ENCODE measurements around the gene TRIP13.

Gene TRIP13

DNA sequence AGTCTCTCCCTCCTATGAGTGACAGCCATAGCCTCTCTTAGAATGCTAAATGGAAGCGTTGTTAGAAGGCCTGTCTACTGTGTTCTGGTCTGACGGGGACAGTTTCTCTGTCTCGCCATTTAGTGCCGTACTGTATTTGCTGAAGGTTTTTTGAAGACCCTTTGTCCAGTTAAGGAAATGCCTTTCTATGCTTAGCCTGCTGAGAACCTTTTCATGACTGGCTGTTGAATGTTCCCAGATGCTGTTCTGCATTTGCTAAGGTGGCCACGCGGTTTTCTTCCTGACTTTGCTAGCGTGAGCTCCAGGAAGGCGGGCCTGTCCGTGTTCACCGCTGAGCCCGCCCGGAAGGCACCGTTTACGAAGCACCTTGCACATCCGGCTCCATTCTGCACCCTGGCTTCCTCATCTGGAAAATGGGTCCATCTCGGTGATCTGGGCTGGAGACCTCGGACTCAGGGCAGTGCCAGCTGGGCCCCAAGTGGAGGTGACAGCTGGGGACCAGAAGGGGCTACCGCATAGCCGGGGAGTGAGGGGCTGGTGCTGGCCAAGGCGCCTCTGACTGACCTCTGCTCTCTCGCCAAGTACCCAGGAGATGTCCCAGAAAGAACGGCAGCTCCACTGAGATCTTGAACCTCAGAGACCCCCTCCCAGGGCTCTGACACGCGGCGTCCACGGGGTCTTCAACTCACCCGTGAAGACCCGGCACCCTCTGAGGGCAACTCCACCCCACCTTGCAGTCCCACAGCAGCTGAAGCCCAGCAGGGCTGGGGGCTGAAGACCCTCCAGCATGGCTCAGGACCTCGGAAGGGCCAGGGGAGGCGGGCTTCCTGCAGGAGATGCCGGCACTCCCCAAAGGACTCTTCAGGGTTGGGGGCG lies 63.4 kb downstream of the TRIP13 start:
- no peak for DNase-seq (ENCODE audit: low spot score)

DNA sequence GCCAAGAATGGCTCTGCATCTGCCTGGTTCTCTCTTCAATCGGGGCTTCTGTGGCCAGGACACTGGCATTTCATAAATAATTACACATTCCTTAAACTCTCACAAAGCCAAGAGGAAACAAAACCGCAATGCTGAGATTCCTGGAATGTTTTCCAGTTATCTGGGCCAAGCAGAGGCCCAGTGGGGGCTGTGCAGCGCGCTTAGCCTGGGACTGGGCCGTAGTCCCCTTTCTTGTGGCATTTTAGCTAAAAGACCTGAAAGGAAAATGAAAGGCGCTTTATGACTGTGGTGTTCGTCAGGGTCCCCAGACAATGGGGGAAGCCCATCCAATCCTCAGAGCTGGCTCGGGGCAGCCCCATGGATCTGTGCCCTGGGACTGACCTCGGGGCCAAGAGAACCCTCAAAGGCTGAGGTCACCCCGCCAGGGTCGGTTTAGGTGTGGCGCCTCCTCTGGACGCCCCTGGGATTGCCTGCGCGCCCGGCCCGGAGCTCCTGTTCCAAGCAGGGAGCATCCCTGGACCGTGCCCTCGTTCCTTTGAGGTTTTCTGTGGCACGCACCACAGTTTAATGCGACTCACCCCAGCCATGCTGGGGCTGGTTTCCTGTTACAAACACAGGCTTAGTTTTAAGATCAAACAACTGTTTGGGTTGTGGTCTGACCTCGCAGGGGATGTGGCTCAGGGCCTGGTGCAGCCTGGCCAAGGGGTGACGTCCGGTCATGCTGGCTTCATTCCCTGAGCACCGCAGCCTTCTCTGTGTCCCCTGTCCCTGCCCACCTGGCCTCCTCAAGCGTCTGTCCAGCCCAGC lies 64.5 kb downstream of the TRIP13 start:
- DNase-seq (ENCODE audit: low spot score), result peak; percentile 84

DNA sequence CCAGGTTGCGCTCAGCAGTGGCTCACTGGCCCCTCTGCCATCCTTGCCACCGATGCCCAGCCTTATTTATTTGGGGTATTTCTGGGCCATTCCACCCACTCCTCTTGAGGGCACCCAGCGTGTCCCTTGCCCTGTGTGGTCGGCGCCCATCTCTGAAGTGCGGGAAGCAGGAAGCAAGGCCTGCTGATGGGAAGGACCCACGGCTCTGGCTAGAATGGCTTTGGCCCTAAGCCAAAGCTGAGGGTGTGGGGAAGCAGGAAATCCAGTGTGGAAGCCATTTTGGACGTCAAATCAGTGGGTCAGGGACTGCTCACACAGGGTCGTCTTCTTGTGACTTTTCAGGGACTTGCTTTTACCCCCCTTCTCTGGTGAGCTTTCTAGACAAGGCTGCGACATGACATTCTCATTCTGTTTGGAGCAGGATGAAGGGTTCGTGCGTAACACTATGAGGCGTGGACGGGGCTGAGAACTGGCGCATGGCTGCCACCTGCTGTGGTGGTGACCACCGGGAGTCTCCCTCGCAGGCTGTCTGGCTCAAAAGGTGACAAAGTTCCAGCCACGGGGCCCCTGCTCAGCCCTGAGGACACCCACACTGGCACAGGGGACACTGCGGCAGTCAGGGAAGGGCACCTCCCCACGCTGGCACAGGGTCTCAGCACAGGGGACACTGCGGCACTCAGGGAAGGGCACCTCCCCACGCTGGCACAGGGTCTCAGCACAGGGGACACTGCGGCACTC lies 65.2 kb downstream of the TRIP13 start:
- DNase-seq (ENCODE audit: low spot score), result peak; percentile 31

DNA sequence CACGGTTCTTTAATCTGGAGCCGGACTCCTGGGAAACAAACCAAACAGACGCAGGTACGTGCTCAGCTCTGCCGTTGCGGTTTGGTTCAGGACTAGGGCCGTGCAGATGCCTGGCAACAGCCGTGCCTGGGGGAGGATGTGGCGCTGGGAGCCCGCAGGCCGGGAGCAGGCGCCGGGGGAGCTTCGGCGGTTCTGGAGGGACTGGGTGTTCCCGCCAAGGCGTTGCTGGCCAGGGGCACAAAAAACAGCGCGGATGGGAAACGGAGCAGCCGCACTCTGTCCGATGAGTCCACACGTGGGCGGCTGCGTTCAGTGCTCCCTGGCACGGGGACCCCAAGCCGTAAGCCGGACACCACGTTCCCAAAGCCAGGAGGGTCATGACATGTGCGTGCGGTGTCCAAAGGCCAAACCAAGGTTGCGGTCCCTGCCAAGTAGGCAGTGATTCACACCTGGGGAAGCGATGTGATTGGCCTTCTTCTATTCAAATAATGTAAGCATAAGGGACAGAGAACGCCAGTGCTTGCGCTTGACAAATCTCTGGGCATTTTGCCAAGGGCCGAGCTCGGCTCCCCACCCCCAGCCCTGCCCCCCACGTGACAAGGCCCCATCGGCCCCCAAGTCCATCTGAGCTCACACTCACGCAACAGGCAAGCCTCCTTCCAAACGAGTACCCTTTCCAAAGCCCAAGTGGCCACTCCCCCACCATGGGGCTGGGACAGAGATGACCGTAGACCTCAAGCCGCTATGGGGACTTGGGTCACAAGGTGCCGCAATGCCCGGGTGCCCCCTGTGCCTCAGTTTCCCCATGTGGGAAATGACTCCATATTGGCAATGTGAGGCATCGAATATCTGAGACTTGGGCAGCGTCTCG lies 66.3 kb downstream of the TRIP13 start:
- DNase-seq (ENCODE audit: low spot score), result peak; percentile 72

DNA sequence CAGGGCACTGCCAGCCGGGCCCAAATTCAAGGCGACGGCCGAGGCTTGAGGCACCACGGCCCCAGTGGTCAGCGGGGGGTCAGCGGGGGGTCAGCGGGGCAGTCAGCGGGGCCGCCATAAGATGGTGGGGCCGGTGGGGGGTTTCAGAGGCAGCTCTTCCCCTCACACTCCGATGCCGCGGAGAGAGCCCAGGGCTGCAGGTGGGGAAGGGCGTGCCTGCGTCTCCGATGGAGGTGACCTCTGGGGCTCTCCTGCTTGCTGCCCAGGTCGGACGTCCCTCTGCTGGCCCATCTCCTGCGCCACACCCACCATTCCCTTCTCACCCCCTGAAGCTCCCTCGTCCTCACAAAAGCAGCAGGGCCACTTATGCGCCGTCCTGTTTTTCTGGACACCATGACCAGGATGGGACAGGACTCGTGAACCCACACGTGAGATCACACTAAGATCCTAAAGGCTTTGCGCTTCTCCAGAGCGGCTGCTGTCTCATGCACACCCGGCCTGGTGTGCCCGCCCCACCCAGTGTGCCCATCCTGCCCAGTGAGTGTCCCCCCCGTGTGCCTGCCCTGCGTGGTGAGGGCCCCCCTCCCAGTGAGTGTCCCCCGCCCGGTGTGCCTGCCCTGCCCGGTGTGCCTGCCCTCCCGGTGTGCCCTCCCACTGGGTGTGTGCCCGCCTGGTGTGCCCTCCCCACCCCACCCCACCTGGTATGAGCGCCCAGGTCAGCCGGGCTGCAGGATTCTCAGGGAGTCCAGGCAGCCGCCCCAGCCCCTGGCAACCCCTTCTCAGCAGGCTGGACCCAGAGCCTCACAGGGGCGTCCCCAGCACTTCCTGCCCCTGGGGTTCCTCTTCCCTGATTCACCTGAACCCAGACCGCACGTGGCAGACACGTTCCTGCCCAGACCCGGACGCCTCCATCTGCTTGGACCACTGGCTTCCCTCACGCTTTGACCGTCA lies 67.2 kb downstream of the TRIP13 start:
- no peak for DNase-seq (ENCODE audit: low spot score)

GRCh38 chr5:960551-960950 lies 67.9 kb downstream of the TRIP13 start:
- no peak for DNase-seq (ENCODE audit: low spot score)

GRCh38 chr5:961002-961710 lies 68.5 kb downstream of the TRIP13 start:
- no peak for DNase-seq (ENCODE audit: low spot score)

DNA sequence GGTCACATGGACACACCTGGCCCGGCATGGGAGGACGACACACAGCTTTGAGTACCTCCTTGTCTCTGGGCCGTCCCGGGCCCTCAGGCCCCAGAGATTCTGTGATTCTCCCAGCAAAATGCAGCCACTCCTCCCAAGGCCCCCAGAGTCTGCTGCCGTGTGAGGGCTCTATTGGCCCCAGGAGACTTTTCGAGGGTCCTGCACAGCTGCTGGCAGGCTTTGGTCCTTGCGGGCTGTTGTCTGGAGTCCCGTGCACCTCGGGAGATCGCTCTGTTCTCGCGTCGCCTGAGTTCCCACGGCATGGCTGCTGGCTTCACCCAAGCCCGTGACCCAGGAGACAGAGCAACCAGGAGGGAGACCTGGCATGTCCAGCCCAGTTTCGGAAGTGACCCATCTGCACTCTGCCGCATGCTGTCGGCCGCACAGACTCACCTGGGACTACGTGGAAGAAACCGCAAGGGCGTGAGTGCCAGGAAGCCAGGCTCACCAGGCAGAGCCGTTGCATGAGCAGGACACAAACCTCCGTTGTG lies 69.1 kb downstream of the TRIP13 start:
- DNase-seq (ENCODE audit: low spot score), result no peak

GRCh38 chr5:962386-962785 lies 69.7 kb downstream of the TRIP13 start:
- DNase-seq (ENCODE audit: low spot score), result no peak

GRCh38 chr5:962801-963200 lies 70.1 kb downstream of the TRIP13 start:
- no peak for DNase-seq (ENCODE audit: low spot score)

GRCh38 chr5:963310-963672 lies 70.6 kb downstream of the TRIP13 start:
- DNase-seq (ENCODE audit: low spot score), result no peak

GRCh38 chr5:963673-964531 lies 71.2 kb downstream of the TRIP13 start:
- DNase-seq (ENCODE audit: low spot score), result no peak

GRCh38 chr5:964821-965220 lies 72.1 kb downstream of the TRIP13 start:
- DNase-seq (ENCODE audit: low spot score), result no peak

GRCh38 chr5:965604-966344 lies 73.1 kb downstream of the TRIP13 start:
- no peak for DNase-seq (ENCODE audit: low spot score)

- no peak for DNase-seq (ENCODE audit: low spot score)
Measured at GRCh38 chr5:966345-966710, 73.6 kb downstream of the TRIP13 start.

DNA sequence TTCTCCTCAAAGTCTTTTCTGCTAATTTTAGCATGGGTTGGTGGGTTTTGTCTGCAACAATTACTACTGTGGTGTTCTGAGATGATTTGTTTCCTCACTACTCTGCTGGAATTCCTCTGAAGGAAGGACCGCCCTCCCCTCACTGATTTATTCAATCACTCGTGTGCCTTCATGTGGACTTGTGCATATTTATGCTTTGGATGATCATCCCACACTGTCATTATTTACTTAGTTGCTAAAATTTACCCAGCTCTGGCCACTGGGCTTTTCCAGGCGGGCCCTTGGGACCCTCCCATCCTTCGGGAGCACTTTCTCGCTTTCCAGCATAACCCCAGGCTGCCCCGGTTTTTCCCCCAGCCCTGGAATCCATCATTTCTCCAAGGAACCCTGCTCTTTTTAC lies 74.3 kb downstream of the TRIP13 start:
- DNase-seq (ENCODE audit: low spot score), result no peak

Data from kidney tubule cell (primary cell).